GM12878 (cell line): ENCODE data around the gene CUEDC1. TPM values are rescaled to one million over a fixed set of nuclear protein-coding genes. Genes with fewer than 3 reads are reported as not detected.

ENCODE experiments used
- BCL11A ChIP-seq: IDR thresholded peaks from 2 replicates; pipeline ENCODE4 v1.6.1; 2011; ENCODE audit warnings: low read depth, low read length
- BCLAF1 ChIP-seq: fragments of 450-650 bp; IDR thresholded peaks from 2 replicates; pipeline ENCODE4 v1.6.1; 2017; ENCODE audit warnings: antibody characterized with exemption, mild to moderate bottlenecking, moderate library complexity
- CBX3 ChIP-seq: fragments of 200-600 bp; sonication (generic); IDR thresholded peaks from 2 replicates; pipeline ENCODE4 v1.6.1; 2016; ENCODE audit warnings: low read depth, borderline replicate concordance
- CREM ChIP-seq: IDR thresholded peaks from 2 replicates; pipeline ENCODE4 v1.6.1; 2014; ENCODE audit warnings: antibody characterized with exemption, low read depth
- CTCF ChIP-seq, 3 experiments: IDR thresholded peaks in 2 of 3; conservative IDR thresholded peaks in 1 of 3; 2 replicates each; pipeline ENCODE4 v1.5.1; 2011; ENCODE audit warnings: low read depth in 3 of 3, low read length in 3 of 3, mild to moderate bottlenecking in 3 of 3, control low read depth in 2 of 3, moderate library complexity in 2 of 3, inconsistent platforms in 1 of 3, mixed read lengths in 1 of 3; ENCODE audit not compliant: control insufficient read depth in 2 of 3, insufficient read depth in 1 of 3; ENCODE audit errors: extremely low read depth in 1 of 3
- DPF2 ChIP-seq: fragments of 450-650 bp; IDR thresholded peaks from 2 replicates; pipeline ENCODE4 v1.6.1; 2017; ENCODE audit warnings: mild to moderate bottlenecking
- E2F4 ChIP-seq: IDR thresholded peaks from 2 replicates; pipeline ENCODE4 v1.6.1; 2012; ENCODE audit warnings: low read depth, low read length, improper control_type of control experiment
- IKZF1 ChIP-seq: fragments of 450-650 bp; conservative IDR thresholded peaks from 2 replicates; pipeline ENCODE4 v1.6.1; 2017; ENCODE audit warnings: antibody characterized with exemption, mild to moderate bottlenecking
- IKZF2 ChIP-seq, 2 experiments: fragments of 450-650 bp; IDR thresholded peaks; 2 replicates each; pipeline ENCODE4 v1.6.1; 2017; ENCODE audit warnings: mild to moderate bottlenecking in 2 of 2, moderate library complexity in 2 of 2
- JUNB ChIP-seq: IDR thresholded peaks from 2 replicates; pipeline ENCODE4 v1.6.1; 2016; ENCODE audit warnings: antibody characterized with exemption, mild to moderate bottlenecking
- MLLT1 ChIP-seq: fragments of 450-650 bp; IDR thresholded peaks from 2 replicates; pipeline ENCODE4 v1.6.1; 2016; ENCODE audit warnings: mild to moderate bottlenecking
- NFIC ChIP-seq: IDR thresholded peaks from 2 replicates; pipeline ENCODE4 v1.6.1; 2012; ENCODE audit warnings: low read depth, mild to moderate bottlenecking, inconsistent platforms, low read length, moderate library complexity
- NFYA ChIP-seq: IDR thresholded peaks from 2 replicates; pipeline ENCODE4 v1.6.1; 2011; ENCODE audit warnings: low read depth, mild to moderate bottlenecking, low read length, improper control_type of control experiment, borderline replicate concordance
- NRF1 ChIP-seq: conservative IDR thresholded peaks from 2 replicates; pipeline ENCODE4 v1.6.1; 2011; ENCODE audit warnings: mild to moderate bottlenecking, low read depth, low read length, improper control_type of control experiment
- PAX5 ChIP-seq: IDR thresholded peaks from 2 replicates; pipeline ENCODE4 v1.6.1; 2011; ENCODE audit warnings: low read depth, low read length, borderline replicate concordance
- RBBP5 ChIP-seq: fragments of 200-600 bp; sonication (generic); conservative IDR thresholded peaks from 2 replicates; pipeline ENCODE4 v1.6.1; 2016
- SIX5 ChIP-seq: IDR thresholded peaks from 2 replicates; pipeline ENCODE4 v1.6.1; 2011; ENCODE audit warnings: mild to moderate bottlenecking, low read depth, low read length, moderate library complexity; ENCODE audit not compliant: severe bottlenecking
- SMC3 ChIP-seq: IDR thresholded peaks from 2 replicates; pipeline ENCODE4 v1.6.1; 2011; ENCODE audit warnings: low read length, improper control_type of control experiment, borderline replicate concordance
- USF2 ChIP-seq: IDR thresholded peaks from 2 replicates; pipeline ENCODE4 v1.6.1; 2011; ENCODE audit warnings: low read depth, low read length, improper control_type of control experiment, borderline replicate concordance
- YBX1 ChIP-seq: fragments of 450-650 bp; IDR thresholded peaks from 2 replicates; pipeline ENCODE4 v1.6.1; 2016; ENCODE audit warnings: antibody characterized with exemption
- ZNF207 ChIP-seq: fragments of 450-650 bp; IDR thresholded peaks from 2 replicates; pipeline ENCODE4 v1.6.1; 2014; ENCODE audit warnings: antibody characterized with exemption, mild to moderate bottlenecking, borderline replicate concordance
- ZNF274 ChIP-seq: IDR thresholded peaks from one replicate; pipeline ENCODE4 v1.8.0; 2011; ENCODE audit not compliant: insufficient read length, insufficient read depth
- polyA plus RNA-seq, 11 experiments: library from polyadenylated mRNA; depleted of rRNA in 4 of 11; unstranded in 6 of 11; stranded (reverse) in 5 of 11; fragments of >200 nt; fragmentation: Nextera tagmentation in 4 of 11; fragmentation: Illumina TruSeq in 1 of 11; extraction: Ambion mirVana in 4 of 11; extraction: Trizol in 1 of 11; gene quantifications; 1 replicate in 1 of 11; 2 replicates in 10 of 11; pipeline versions ENCODE4 v1.2.1 to v1.2.3, GENCODE V29; 2011 to 2016; ENCODE audit warnings: inconsistent platforms in 2 of 11, missing spikeins in 2 of 11, low read depth in 1 of 11
- total RNA-seq, 4 experiments: library from RNA; depleted of rRNA in 3 of 4; stranded (reverse); fragments of >200 nt in 3 of 4; fragmentation: Illumina TruSeq in 1 of 4; extraction: Trizol in 1 of 4; gene quantifications; 2 replicates each; pipeline versions ENCODE4 v1.2.1 to v1.2.3, GENCODE V29; 2013 to 2021

Gene CUEDC1
- total and polyA plus RNA-seq, 10 of the 15 experiments (the other 5 are each of a cell fraction or from before 2014, with no cell fraction given): 0.24 to 7.4 (median 1.8) TPM

- TF ChIP-seq SIX5: peak; percentile 72
- no peak for TF ChIP-seq NFYA
- no peak for TF ChIP-seq IKZF2 (IDR thresholded peaks at IDR 0.05)
- no peak for TF ChIP-seq ZNF274
- TF ChIP-seq MLLT1: peak; percentile 100
- no peak for TF ChIP-seq E2F4
- TF ChIP-seq SMC3: no peak
- TF ChIP-seq DPF2: no peak; the same call in 1 of the 2 replicates
- no peak for TF ChIP-seq NFIC
- TF ChIP-seq IKZF1: peak; percentile 96
- TF ChIP-seq PAX5: peak; percentile 82; the same call in 1 of the 2 replicates
- TF ChIP-seq CBX3: no peak
- TF ChIP-seq JUNB: no peak
- TF ChIP-seq RBBP5: no peak
- TF ChIP-seq BCLAF1: no peak
- peak; percentile 94; the same call in 1 of the 2 replicates for TF ChIP-seq ZNF207
- TF ChIP-seq USF2: no peak
- peak; percentile 82; the same call in 1 of the 2 replicates for TF ChIP-seq CREM
- TF ChIP-seq NRF1: 0 out of 2 replicates have a peak, but pooled peaks have one; percentile 18
- TF ChIP-seq BCL11A: 0 out of 2 replicates have a peak, but pooled peaks have one; percentile 28
- TF ChIP-seq CTCF (IDR thresholded peaks at IDR 0.05 in 2 of 3, conservative IDR thresholded peaks at IDR 0.05 in 1 of 3; ENCODE audit: control insufficient read depth in 2 of 3, extremely low read depth in 1 of 3, insufficient read depth in 1 of 3, low read depth in 3 of 3, low read length in 3 of 3): no peak
- TF ChIP-seq YBX1: no peak
Observed at GRCh38 chr17:57849874-57850754, 105.1 kb downstream of the CUEDC1 start, which contains the start of gene MRPS23 (continued).
